Measurements from ENCODE around the gene GMPR2.
"Not testable (repeated sequence)": the region's sequence is repeated elsewhere in the genome, so short reads cannot be mapped to it uniquely, and the experiment has no call there.

Gene GMPR2

DNA sequence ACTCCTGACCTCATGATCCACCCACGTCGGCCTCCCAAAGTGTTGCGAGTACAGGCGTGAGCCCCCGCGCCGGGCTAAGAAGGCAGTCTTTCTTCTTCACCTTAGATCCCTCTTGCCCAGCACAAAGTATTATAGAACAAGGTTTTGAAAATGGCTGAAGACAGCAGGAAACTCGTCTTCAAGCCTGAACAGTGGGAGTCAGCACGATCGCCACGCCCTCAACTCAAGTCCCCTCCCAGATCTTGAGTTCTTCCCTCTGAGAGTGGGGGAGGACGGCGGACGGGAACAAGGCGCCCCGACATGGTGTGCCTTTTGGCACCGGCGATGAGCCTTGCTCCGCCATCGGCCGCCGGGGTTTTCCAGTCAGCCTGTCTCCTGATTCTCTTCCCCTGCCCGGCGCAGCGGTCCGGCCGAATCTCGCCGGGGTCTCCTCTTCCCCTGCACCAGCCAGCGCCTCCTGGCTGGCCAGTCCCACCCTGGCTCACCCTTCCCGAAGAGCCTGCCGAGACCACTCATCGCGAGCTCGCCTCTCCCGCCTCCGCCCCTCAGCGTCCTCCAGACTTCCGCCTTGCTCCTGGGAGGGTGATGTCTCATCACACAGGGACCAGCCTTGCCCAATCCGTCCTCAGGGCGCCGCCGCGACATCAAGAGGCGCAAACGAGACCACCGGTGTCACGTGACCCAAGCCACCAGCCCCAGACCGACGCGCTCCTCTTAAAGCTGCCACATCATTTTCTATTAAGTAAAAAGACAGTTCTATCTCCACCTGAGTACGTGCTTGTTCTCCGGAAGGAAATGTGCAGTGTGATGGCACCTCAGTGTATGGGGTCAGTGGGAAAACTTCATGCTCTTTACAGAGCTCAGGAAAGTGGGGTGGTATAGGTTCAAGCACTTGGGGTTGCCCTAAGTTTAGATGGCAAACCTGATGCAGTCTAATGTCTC lies 19.5 kb upstream of the GMPR2 start, which contains the start of gene CHMP4A:
TSS of gene CHMP4A (minus strand) at position 565 of the 942 bp plus-strand sequence. CDS start at position 516, 49 bp downstream.
- DNase-seq: peak; percentile 93
- Mint-ChIP-seq H3K27ac (peak within 1 kb of the TSS; percentile 97), H3K4me3 (peak within 1 kb of the TSS; percentile 94), H3K36me3 (ENCODE audit: low read depth) (peaks cover 88% of the 10 kb centered on the region), H3K4me1 (ENCODE audit: low read depth) (peaks cover 68% of the 10 kb centered on the region), H3K27me3 (no peaks in the 10 kb centered on the region), H3K9me3 (no peaks in the 10 kb centered on the region)

DNA sequence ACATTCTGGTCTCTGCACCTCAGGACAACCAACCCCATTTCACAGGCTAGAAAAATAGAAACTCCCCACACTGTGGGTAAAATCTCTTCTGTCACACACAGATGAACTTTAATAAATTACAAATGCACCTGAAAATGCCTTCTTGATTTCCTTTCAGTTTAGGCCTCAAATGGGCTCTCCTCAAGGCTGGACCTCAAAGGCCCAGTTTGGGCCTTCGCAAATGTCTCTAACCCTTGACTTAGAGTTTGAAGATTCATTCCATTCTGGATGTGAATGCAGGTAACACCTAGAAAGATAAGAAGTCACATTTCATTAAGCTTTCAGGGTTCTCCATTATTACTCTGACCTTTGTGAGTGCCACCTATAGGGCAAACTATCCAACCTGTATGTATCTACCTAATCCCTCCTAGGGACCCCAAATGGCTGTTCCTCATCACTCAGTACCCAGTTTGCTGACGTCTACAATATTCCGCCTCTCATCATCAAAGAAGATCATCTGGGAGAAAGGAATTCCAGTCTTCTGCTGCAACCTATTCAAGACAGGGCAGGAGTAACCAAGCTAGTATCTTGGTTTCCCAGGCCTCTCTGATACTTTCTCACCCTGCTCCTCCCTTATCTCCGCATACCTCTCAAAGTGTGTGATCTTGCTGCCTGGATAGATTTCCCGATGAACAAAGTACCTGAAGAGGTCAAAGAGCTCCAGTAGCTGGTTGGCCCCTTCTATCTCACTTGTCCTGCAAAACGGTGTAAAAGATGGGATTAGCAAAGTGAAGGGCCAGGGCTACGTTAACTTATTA lies 18.7 kb upstream of the GMPR2 start:
- H3K4me1 Mint-ChIP-seq (ENCODE audit: low read depth): peaks cover 65% of the 10 kb centered on the region
- no peaks in the 10 kb centered on the region for H3K9me3 Mint-ChIP-seq
- peaks cover 86% of the 10 kb centered on the region for H3K36me3 Mint-ChIP-seq (ENCODE audit: low read depth)
- H3K4me3 Mint-ChIP-seq: peak overlapping the region; percentile 94
- no peak for DNase-seq
- H3K27ac Mint-ChIP-seq: peak overlapping the region; percentile 97
- no peaks in the 10 kb centered on the region for H3K27me3 Mint-ChIP-seq

DNA sequence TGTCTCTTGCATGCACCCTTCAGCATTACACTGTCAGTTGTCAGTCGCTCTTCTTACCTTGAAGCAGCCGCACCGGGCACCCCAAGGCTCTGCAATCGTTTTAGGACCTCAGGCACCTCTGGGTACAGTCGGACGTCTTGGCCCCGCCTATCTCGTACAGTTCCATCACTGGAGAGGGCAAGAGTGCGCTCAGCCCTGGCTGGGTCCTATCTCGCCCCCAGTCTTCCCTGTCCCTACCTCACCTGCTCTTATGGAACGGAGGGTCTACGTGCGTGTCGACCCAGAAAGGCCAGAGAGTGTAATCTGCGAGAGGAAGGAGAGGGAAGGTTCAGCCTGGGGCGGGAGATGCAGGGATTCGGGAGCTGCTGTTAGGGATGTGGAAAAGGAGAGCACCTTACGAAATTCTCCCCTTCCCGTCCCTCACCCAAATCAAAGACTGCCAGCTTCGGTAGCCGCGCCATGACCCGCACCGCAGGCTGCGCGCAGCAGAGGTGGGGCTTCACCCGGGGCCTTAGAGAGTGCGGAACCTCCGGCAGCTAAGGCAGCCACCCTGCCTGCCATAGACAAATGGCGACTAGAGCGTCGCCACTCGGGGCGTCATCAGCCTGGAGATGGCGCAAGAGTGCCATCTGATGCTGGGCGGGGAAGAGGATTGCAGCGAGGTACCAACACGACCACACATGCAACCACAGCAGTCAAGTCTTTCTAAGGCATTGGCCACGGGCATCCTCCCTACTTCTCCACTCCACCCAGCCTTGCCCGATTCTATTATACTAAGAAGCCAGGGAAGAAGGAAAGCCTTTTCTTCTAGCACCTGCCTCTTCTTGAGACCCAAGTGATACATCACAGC lies 17.0 kb upstream of the GMPR2 start, which contains the start of gene MDP1:
TSS of gene MDP1 (minus strand) at position 572 of the 850 bp plus-strand sequence. CDS start at position 461, 111 bp downstream.
- peak; percentile 87 for DNase-seq
- Mint-ChIP-seq H3K36me3 (ENCODE audit: low read depth) (peaks cover 74% of the 10 kb centered on the region), H3K27ac (peak within 1 kb of the TSS; percentile 97), H3K4me3 (peak within 1 kb of the TSS; percentile 94), H3K27me3 (no peaks in the 10 kb centered on the region), H3K4me1 (ENCODE audit: low read depth) (peaks cover 51% of the 10 kb centered on the region), H3K9me3 (no peaks in the 10 kb centered on the region)

DNA sequence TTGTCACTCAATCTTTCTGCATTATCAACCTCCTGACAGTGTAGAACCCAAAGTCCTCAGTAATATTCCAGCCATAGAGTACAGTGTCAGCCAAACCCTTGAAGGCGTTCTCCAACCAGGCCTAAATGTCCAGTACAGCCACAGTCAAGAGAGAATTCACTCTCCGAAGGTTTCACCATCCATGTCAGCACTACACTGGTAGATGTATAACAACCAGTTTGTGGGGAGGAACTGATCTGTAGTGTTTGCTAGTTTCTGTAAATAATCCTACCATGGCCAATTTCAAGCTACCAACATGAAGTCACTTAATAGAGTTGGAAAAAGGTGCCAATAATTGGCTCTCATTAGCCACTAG lies 16.4 kb upstream of the GMPR2 start:
- Mint-ChIP-seq H3K36me3 (ENCODE audit: low read depth) (peaks cover 70% of the 10 kb centered on the region), H3K27me3 (no peaks in the 10 kb centered on the region), H3K4me1 (ENCODE audit: low read depth) (peaks cover 45% of the 10 kb centered on the region), H3K9me3 (no peaks in the 10 kb centered on the region), H3K4me3 (peak overlapping the region; percentile 94), H3K27ac (peak overlapping the region; percentile 97)
- no peak for DNase-seq

DNA sequence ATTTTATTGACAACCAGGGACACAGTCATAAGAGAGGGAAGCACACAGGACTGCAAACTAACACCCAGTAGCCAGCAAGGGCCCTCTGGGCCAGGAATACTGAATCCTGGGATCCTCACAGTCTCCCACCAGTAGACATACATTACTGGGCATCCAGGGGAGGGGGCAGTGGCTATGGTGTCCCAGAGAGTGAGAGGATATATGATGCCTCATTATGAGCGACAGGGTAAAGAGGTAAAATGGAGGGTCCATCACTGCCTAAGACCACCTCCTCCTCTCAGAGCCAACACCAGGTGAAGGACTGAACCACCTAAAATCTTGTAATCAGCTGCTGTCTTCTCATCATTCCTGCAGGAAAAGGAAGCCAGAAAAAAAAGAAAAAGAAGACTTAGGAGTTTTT lies 15.9 kb upstream of the GMPR2 start:
- not testable (repeated sequence) for DNase-seq, H3K4me3 Mint-ChIP-seq, H3K9me3 Mint-ChIP-seq, H3K27me3 Mint-ChIP-seq
- H3K4me1 Mint-ChIP-seq (ENCODE audit: low read depth): peaks cover 40% of the 10 kb centered on the region
- peaks cover 64% of the 10 kb centered on the region for H3K36me3 Mint-ChIP-seq (ENCODE audit: low read depth)
- H3K27ac Mint-ChIP-seq: peak overlapping the region; percentile 97

DNA sequence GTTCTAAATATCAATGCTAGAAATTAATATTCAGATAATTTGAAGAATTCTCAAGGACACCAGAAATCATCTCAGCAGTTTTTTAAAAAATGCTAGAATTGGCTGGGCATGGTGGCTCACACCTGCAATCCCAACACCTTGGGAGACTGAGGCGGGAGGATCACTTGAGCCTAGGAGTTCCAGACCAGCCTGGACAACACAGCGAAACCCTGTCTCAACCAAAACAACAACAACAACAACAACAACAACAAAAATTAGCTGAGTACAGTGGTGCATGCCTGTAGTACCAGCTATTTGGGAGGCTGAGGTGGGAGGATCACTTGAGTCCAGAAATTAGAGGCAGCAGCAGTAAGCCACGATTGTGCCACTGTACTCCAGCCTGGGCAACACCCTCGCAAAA lies 13.6 kb upstream of the GMPR2 start:
- Mint-ChIP-seq H3K27ac (no peak overlapping the region), H3K9me3 (no peaks in the 10 kb centered on the region), H3K4me3 (no peak overlapping the region), H3K27me3 (no peaks in the 10 kb centered on the region), H3K4me1 (ENCODE audit: low read depth) (peaks cover 25% of the 10 kb centered on the region), H3K36me3 (ENCODE audit: low read depth) (peaks cover 44% of the 10 kb centered on the region)
- no peak for DNase-seq

DNA sequence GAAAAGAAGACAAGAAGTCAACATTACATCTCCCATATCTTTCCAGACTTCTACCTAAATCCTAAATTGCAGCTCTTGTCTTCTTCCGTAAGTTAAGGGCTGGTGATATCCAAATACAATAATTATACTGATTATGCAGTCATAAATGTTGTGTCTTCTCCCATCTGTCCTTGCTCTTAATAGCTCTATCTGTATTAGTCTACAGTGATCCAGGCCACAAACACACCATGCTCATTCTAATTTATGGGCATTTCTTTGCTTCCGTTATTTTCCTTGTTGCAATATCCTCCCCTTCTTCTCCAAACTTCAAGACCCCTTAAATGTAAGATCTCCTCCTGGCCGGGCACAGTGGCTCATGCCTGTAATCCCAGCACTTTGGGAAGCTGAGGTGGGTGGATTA lies 13.2 kb upstream of the GMPR2 start:
- H3K36me3 Mint-ChIP-seq (ENCODE audit: low read depth): peaks cover 43% of the 10 kb centered on the region

DNA sequence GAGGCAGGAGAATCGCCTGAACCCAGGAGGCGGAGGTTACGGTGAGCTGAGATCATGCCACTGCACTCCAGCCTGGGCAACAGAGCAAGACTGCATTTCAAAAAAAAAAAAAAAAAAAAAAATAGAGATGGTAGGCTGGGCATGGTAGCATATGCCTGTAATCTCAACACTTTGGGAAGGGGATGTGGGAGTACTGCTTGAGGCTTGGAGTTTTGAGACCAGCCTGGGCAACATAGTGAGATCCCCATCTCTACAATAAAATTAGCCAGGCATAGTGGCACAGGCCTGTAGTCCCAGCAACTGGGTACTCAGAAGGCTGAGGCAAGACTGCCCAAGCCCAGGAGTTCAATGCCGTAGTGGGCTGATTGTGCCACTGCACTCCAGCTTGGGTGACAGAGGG lies 9.7 kb upstream of the GMPR2 start:
- Mint-ChIP-seq H3K4me1 (ENCODE audit: low read depth) (peaks cover 27% of the 10 kb centered on the region), H3K36me3 (ENCODE audit: low read depth) (peaks cover 45% of the 10 kb centered on the region)
- not testable (repeated sequence) for H3K9me3 Mint-ChIP-seq, H3K4me3 Mint-ChIP-seq, H3K27me3 Mint-ChIP-seq, DNase-seq, H3K27ac Mint-ChIP-seq

More for the DNA sequence above, 13.2 kb upstream of the GMPR2 start:
- Mint-ChIP-seq H3K27me3 (no peaks in the 10 kb centered on the region), H3K4me3 (no peak overlapping the region), H3K9me3 (no peaks in the 10 kb centered on the region), H3K4me1 (ENCODE audit: low read depth) (peaks cover 23% of the 10 kb centered on the region), H3K27ac (no peak overlapping the region)
- DNase-seq: no peak

DNA sequence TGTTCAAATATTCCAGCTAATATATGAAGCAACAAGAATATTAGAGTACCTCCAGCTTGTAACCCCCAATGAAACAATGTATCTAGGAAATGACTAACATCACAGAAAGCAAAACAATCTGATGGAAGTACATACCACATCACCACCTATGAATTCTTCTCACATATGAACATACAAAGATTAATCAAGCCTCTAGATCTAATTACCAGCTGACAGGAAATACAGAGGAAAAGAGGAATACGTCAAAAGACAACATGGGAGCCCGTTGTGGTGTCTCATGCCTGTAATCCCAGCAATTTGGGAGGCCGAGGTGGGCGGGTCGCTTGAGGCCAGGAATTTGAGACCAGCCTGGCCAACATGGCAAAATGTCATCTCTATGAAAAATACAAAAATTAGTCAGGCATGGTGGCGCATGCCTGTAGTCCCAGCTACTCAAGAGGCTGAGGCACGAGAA lies 8.1 kb upstream of the GMPR2 start:
- no peak for DNase-seq
- Mint-ChIP-seq H3K27ac (peak overlapping the region; percentile 66), H3K4me1 (ENCODE audit: low read depth) (peaks cover 34% of the 10 kb centered on the region), H3K36me3 (ENCODE audit: low read depth) (peaks cover 51% of the 10 kb centered on the region), H3K9me3 (no peaks in the 10 kb centered on the region), H3K27me3 (no peaks in the 10 kb centered on the region), H3K4me3 (no peak overlapping the region)

DNA sequence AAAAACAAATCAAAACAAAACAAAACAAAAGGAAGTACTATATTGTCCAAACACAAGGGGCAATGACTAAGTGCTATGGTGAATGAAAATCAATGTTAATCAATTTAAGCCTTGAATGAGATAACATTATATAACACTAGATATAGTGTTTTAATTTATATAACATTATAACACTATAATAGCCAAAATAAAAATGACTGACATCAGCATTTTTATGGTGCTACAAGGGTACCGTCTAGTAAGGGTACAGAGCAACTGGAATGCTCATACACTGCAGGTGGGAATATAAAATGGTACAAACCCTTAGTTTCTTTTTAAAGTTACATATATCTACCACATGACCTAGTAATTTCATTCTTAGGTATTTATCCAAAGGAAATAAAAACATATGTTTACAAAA lies 6.3 kb upstream of the GMPR2 start:
- Mint-ChIP-seq H3K9me3 (no peaks in the 10 kb centered on the region), H3K27ac (no peak overlapping the region), H3K4me3 (no peak overlapping the region), H3K4me1 (ENCODE audit: low read depth) (peaks cover 43% of the 10 kb centered on the region), H3K36me3 (ENCODE audit: low read depth) (peaks cover 54% of the 10 kb centered on the region), H3K27me3 (no peaks in the 10 kb centered on the region)
- DNase-seq: no peak

DNA sequence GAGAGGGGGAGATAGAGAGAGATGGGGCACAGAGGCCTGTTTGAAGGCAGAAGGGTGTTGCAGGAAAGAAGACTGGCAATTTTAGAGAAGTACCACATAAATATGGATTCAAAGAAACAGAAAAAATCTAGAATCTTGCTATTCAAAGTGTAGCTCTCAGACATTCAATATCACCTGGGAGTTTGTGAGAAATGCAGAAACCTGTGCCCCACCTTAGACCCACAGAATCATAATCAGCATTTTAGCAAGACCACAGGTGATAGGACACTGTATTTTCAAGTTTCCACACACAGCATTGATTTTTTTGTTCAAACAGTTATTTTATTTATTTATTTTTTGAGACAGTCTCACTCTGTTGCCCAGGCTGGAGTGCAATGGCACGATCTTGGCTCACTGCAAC lies 3.8 kb upstream of the GMPR2 start:
- peaks cover 53% of the 10 kb centered on the region for H3K4me1 Mint-ChIP-seq (ENCODE audit: low read depth)
- no peaks in the 10 kb centered on the region for H3K27me3 Mint-ChIP-seq
- DNase-seq: no peak
- H3K9me3 Mint-ChIP-seq: no peaks in the 10 kb centered on the region
- H3K36me3 Mint-ChIP-seq (ENCODE audit: low read depth): peaks cover 74% of the 10 kb centered on the region
- no peak overlapping the region for H3K4me3 Mint-ChIP-seq
- H3K27ac Mint-ChIP-seq: peak overlapping the region; percentile 66

DNA sequence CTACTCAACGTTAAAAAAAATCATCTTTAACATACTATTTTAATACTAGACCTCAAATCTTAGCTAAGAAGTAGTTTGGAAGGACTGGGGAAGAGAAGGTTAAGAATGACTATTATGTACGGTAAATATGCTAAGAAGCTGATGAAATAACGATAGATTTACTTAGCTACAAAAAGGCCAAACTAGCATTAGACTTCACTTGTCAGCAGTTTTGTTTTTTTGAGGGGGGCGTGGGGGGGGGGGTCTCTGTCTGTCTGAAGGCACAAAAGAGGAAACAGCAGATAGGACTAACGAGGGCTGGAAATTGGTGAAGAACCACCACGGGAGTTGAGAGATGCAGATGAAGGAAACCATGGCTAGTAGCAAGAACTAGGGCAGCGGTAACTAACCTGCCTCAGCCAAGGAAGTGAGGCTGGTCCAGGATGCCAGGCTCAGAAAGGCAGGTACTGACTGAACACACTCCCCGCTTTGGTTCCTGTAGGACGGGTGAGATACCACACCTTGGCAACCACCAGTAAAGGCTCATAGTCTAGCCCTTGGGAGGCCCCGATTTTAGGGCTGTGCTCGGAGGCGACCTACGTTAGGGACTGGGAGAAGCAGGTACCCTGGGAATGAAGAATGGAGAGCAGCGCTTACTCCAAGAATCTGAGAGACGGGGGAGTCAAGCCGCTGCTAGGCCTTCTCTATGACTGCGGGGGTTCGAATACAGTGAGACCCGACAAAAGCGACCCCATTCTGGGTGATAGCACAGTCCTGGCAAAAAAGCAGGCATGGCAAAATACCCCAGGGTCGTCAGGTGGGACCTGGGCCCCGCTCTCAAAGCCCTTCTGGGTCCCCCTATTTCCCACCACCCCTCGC lies 1.2 kb upstream of the GMPR2 start:
- H3K27ac Mint-ChIP-seq: peak overlapping the region; percentile 96
- peaks cover 80% of the 10 kb centered on the region for H3K36me3 Mint-ChIP-seq (ENCODE audit: low read depth)
- peaks cover 59% of the 10 kb centered on the region for H3K4me1 Mint-ChIP-seq (ENCODE audit: low read depth)
- no peaks in the 10 kb centered on the region for H3K27me3 Mint-ChIP-seq
- no peaks in the 10 kb centered on the region for H3K9me3 Mint-ChIP-seq
- peak overlapping the region; percentile 89 for H3K4me3 Mint-ChIP-seq
- DNase-seq: no peak

DNA sequence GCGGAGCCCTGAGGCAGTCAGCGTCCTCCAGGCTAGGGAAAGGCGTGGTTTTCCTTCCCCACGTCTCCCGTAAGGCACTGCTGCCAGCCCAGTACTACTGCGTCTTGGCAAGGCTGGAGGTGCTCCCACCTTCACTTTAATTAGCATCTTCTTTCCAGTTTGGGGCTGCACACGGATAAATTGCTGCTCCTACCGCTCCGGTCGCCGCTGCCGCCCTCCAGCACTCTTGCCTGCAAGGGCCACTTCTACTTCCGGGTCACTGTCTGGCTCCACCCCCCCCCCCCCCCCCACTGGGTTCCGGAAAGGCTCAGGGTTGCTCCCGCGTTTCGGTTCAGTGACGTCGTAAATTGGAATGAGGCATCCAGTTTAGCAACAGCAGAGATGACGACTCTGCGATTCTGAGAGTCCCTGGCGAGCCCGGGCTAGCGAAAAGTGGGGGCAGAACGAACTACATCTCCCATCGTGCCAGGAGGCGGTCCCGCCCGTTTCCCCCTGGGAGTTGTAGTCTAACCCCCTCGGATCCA lies 546 bp upstream of the GMPR2 start, which contains the start of gene NEDD8:
TSS of gene NEDD8 (minus strand) at position 247 of the 524 bp plus-strand sequence. CDS start at position 147, 100 bp downstream.
- Mint-ChIP-seq H3K36me3 (ENCODE audit: low read depth) (peaks cover 81% of the 10 kb centered on the region), H3K27ac (peak within 1 kb of the TSS; percentile 96), H3K4me1 (ENCODE audit: low read depth) (peaks cover 55% of the 10 kb centered on the region), H3K9me3 (no peaks in the 10 kb centered on the region), H3K4me3 (peak within 1 kb of the TSS; percentile 89), H3K27me3 (no peaks in the 10 kb centered on the region)
- DNase-seq: peak; percentile 93

Data from activated T-cell treated with anti-CD3 and anti-CD28 coated beads, Interleukin-2, amount 50 U/mL, for 24 hours (primary cell).